Neutrophil (primary cell): ENCODE data around the gene RAPGEF5.

Experiments
- H3K27ac ChIP-seq: fragments of 200-600 bp; sonication (generic); 2 replicates; pipeline ENCODE4 v1.5.1; 2016; ENCODE audit warnings: mild to moderate bottlenecking, moderate library complexity
- H3K27me3 ChIP-seq: fragments of 200-600 bp; sonication (generic); 2 replicates; pipeline ENCODE4 v1.6.0; 2016; ENCODE audit warnings: mild to moderate bottlenecking
- H3K36me3 ChIP-seq: fragments of 200-600 bp; sonication (generic); 2 replicates; pipeline ENCODE4 v1.5.1; 2017
- H3K4me1 ChIP-seq, 2 experiments: fragments of 200-600 bp in 1 of 2; sonication (generic) in 1 of 2; 1 replicate in 1 of 2; 2 replicates in 1 of 2; pipeline versions ENCODE4 v1.5.1 to v1.6.1; 2013 to 2016; ENCODE audit warnings: low read depth in 1 of 2, low read length in 1 of 2, mild to moderate bottlenecking in 1 of 2, moderate library complexity in 1 of 2; ENCODE audit not compliant: control insufficient read depth in 1 of 2, insufficient read depth in 1 of 2
- H3K4me3 ChIP-seq, 2 experiments: fragments of 200-600 bp in 1 of 2; sonication (generic) in 1 of 2; 1 replicate in 1 of 2; 2 replicates in 1 of 2; pipeline ENCODE4 v1.5.1; 2013 to 2016; ENCODE audit warnings: low read depth in 1 of 2, low read length in 1 of 2, mild to moderate bottlenecking in 1 of 2, moderate library complexity in 1 of 2
- H3K9me3 ChIP-seq: fragments of 200-600 bp; sonication (generic); 2 replicates; pipeline ENCODE4 v1.5.1; 2016
- CTCF ChIP-seq: fragments of 200-600 bp; sonication (generic); IDR thresholded peaks from 2 replicates; pipeline ENCODE4 v1.5.1; 2016; ENCODE audit warnings: antibody characterized with exemption

Gene RAPGEF5

GRCh38 chr7:22241805-22242390 is 115.1 kb downstream of the RAPGEF5 start:
- H3K9me3 ChIP-seq, result no peaks in the 10 kb centered on the region
- H3K4me1 ChIP-seq, result no peaks in the 10 kb centered on the region
- no peaks in the 10 kb centered on the region for H3K36me3 ChIP-seq
- no peak overlapping the region for H3K27ac ChIP-seq
- H3K4me3 ChIP-seq, result no peak overlapping the region
- H3K27me3 ChIP-seq, result no peaks in the 10 kb centered on the region
- no peak for TF ChIP-seq CTCF

GRCh38 chr7:22240904-22241571 is 115.9 kb downstream of the RAPGEF5 start:
- H3K36me3 ChIP-seq, result no peaks in the 10 kb centered on the region
- H3K27ac ChIP-seq, result no peak overlapping the region
- H3K9me3 ChIP-seq, result no peaks in the 10 kb centered on the region
- no peaks in the 10 kb centered on the region for H3K27me3 ChIP-seq
- H3K4me1 ChIP-seq, result no peaks in the 10 kb centered on the region
- no peak for TF ChIP-seq CTCF
- H3K4me3 ChIP-seq, result no peak overlapping the region

GRCh38 chr7:22238354-22239311 is 118.3 kb downstream of the RAPGEF5 start:
- H3K4me1 ChIP-seq, result no peaks in the 10 kb centered on the region

GRCh38 chr7:22235134-22235533 is 121.8 kb downstream of the RAPGEF5 start:
- TF ChIP-seq CTCF, result no peak
- no peak overlapping the region for H3K4me3 ChIP-seq
- H3K4me1 ChIP-seq, result no peaks in the 10 kb centered on the region
- no peaks in the 10 kb centered on the region for H3K27me3 ChIP-seq
- H3K36me3 ChIP-seq, result no peaks in the 10 kb centered on the region
- H3K9me3 ChIP-seq, result no peaks in the 10 kb centered on the region
- no peak overlapping the region for H3K27ac ChIP-seq

More at GRCh38 chr7:22238354-22239311, 118.3 kb downstream of the RAPGEF5 start:
- no peaks in the 10 kb centered on the region for H3K27me3 ChIP-seq
- H3K27ac ChIP-seq, result no peak overlapping the region
- H3K9me3 ChIP-seq, result no peaks in the 10 kb centered on the region
- no peaks in the 10 kb centered on the region for H3K36me3 ChIP-seq
- H3K4me3 ChIP-seq, result no peak overlapping the region
- no peak for TF ChIP-seq CTCF

GRCh38 chr7:22234227-22234626 is 122.7 kb downstream of the RAPGEF5 start:
- TF ChIP-seq CTCF, result no peak
- Histone ChIP-seq H3K4me3 (no peak overlapping the region), H3K9me3 (no peaks in the 10 kb centered on the region), H3K27ac (no peak overlapping the region), H3K36me3 (no peaks in the 10 kb centered on the region), H3K4me1 (no peaks in the 10 kb centered on the region), H3K27me3 (no peaks in the 10 kb centered on the region)
